NCI-H2227 (cell line): ENCODE measurements around the gene TLCD3B.

Experiments used
- DNase-seq: peaks from one replicate; lab custom pipeline; 2025; ENCODE audit not compliant: unreplicated experiment; lab: John Stamatoyannopoulos, UW

Gene TLCD3B

DNA sequence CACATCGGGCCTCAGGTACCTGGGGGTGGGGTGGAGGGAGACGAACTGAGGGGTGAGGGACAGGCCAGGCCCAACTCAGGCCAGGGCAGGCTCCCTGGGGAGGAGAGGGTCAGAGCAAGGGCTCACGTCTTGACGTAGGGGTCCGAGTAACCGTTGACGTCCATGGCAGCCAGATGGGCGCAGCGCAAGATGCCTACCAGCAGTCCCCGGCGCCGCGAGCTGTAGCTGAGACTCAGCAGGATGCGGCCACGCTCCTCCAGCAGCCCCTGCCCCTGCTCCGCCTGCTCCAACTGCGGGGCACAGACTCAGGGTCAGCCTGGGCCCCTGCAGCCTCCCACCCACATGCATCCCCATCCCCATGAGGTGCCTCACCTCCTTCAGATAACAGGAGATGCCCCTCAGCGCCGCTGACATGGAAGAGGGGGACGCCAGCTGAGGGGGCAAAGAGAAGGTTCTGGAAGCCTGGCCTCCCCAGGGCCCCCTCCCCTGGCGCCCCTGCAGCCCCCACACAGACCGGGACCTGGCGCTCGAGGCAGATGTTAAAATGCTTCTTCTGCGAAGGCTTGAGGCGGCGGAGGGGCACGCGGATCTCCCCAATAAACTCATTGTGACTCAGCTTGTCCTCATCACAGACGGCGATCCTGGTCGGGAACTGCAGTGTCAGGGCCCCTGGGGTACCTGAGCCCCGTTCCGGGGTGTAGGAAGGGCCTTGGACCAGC is 24.3 kb downstream of the TLCD3B start:
- no peak for DNase-seq

DNA sequence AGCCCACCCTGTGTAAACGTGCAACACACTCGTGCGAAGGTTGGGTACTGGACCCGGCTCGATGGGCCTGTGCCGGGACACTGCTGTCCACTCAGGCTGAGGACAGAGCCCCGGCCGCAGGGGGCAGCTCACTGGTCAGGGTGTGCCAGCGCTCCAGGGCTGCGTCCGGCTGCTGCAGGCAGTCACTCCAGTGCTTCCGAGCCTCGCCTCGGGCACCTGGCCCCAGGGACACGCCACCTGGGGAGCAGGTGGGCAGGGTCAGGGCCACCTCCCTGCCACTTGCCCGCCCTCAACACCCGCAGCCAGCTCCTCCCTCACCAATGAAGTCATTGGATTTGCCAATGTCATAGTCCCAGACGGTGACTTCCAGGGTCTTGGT is 25.0 kb downstream of the TLCD3B start:
- DNase-seq, result no peak

DNA sequence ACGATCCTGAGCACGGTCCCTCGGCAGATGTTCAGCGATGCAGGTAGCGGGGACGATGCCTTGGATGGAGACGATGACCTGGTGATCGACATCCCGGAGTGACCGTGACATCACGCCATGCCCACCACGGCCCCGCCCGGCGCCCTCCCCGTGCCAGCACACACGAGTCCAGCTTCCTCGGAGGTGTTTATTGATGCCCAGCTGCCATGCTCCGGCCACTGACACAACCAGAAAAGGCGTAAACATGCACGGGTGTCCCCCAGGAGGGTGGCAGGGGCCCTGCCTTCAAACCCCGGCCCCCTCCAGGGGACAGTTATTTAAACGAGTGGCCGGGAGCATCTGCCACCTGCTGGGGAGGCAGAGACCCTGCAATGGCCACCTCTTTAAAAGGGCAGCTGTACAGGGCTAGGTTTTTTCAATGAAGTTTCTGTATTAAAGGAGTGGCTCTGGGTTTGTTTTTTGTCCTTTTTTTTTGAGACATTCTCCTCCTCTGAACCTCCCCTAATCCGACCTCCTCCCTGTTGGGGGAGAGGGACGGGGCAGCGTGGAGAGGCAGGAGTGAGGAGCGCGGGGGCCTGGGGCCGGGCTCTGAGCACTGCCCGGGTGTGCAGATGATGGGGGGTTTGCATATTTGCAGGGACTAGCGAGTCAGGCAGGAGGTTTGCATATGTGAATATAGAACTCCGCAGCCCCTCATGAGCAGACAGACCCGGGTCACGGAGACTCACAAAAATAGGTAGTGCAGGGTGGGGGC is 25.6 kb downstream of the TLCD3B start:
- peak; percentile 69 for DNase-seq

GRCh38 chr16:30004811-30005242 is 26.2 kb downstream of the TLCD3B start:
- DNase-seq, result peak; percentile 59

GRCh38 chr16:30004424-30004776 is 26.7 kb downstream of the TLCD3B start:
- DNase-seq, result peak; percentile 59

- peak; percentile 49 for DNase-seq
Measured at GRCh38 chr16:30003670-30004423, 27.2 kb downstream of the TLCD3B start.

DNA sequence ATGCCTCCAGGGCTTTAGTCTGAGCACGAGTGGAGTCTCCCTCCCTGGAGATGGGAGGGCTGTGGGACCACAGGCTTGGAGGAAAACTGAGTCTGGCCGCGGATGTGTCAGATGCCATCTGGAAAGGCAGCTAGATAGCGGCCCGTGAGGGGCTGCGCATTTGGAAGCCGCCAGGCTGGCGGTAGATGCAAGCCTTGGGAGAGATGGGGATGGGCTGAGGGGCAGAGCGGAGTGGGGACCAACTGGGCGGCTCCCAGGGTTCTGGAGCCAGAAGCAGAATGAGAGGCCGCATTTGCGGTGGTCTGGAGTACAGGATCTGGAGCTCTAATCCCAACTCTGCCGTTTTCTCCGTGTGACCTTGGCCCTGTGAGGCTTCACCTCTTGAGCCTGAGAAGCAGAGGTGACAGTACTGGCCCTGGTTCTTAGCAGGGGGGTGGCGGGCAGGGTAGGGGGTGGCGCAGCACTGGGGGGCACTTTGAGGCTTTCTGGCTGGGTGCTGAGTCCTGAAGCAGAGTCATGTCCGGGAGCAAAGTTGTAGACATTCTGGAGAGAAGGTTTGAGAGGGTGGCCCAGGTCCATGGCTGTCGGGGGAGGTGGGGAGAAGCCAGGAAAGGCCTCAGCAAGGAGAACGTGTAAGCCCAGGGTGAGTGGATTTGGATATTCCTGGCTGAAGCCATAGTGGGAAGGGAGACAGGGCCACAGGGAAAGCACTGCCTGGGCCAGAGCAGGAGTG is 28.3 kb downstream of the TLCD3B start:
- DNase-seq, result no peak

- DNase-seq, result no peak
Measured at GRCh38 chr16:30000735-30001631, 30.1 kb downstream of the TLCD3B start.

DNA sequence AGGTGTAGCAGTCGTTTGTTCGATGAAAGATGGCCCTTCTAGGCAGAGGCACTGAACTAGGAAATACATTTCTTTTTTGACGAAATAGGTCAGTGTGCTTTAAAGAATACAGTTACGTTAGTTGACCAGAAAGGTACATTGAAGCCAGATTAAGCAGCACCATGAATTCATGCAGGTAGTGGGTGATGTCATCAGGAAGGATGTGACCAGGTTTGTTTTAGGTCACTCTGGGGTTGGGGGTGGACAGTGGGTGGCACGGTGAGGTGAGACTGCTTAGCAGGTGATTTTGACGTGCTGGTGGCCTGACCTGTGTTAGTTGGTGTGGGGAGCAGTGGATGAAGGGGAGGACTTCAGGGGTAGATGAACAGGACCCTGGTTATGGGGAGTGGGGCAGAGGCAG is 31.5 kb downstream of the TLCD3B start:
- DNase-seq, result no peak

GRCh38 chr16:29996766-29997250 is 34.3 kb downstream of the TLCD3B start:
- peak; percentile 44 for DNase-seq

GRCh38 chr16:29995911-29996765 is 34.9 kb downstream of the TLCD3B start, which contains the start of gene INO80E:
INO80E (plus strand) TSS chr16:29996241; CDS start chr16:29996311, 70 bp downstream.
- peak; percentile 99 for DNase-seq

DNA sequence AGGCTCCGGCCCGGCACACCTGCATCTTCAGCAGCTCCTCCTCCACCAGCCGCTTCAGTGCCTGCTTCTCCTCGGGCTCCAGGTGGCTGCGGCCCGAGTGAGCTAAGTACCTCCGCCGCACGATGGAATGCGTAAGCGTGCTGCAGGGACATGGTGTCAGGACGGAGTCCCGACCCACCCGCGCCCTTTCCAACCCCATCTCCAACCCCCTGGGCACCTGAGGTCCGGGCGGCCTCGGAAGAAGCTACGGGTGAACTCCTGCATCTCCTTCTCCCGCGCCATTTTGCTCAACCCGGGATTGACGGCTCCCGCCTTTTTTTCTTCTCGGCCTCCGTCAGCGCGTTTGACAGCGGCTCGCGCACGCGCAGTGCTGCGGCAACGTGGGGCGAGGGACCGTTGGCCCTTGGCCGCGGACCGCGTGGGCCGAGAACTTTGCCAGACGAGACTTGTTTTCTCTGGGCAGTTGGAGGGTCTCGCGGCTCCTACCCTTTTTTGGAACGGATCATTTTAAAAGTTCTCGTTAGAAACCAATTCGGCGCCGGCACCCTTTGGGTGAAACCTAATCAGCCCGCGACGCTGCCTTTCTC is 35.7 kb downstream of the TLCD3B start, which contains the start of gene HIRIP3:
Gene HIRIP3, minus strand, starts transcription at position 294 of the 587 bp plus-strand sequence. Its CDS starts 12 bp downstream, at position 282.
- DNase-seq, result peak; percentile 96

- DNase-seq, result peak; percentile 62
Measured at GRCh38 chr16:29994600-29995323, 36.3 kb downstream of the TLCD3B start.

- DNase-seq, result no peak
Measured at GRCh38 chr16:29993903-29994599, 37.0 kb downstream of the TLCD3B start.

DNA sequence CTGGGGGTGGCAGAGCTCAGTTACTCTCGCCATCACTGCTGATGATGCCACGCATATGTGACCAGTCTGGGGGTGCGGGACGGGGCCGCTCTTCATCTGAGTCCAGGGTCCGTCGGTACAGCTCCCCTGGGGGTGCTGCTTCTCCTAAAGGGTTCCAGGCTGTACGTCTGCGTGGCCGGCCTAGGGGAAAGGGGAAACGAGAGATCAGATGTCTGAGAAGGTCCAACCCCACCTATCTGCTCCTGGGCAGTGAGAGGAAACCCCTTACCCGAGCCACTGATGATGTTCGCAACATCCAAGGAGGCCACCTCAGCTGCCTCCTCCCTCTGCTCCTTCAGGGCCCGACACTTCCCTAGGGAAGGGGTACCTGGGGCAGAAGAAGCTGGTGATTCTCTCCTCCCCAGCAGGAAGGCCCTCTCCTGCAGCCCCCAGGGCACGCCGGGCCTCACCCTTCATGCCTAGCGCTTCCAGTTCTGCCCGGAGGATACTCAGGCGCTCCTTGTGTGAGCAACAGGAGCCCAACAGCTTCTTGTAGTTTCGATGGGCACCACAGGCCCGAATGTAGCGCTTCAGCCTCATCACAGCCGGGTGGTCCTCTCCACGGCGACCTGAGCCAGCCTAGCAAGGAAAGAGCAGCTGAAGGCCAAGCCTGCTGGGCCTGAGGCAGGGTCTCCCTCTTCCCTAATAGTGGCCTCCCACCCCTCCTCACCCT is 37.7 kb downstream of the TLCD3B start:
- DNase-seq, result no peak

DNA sequence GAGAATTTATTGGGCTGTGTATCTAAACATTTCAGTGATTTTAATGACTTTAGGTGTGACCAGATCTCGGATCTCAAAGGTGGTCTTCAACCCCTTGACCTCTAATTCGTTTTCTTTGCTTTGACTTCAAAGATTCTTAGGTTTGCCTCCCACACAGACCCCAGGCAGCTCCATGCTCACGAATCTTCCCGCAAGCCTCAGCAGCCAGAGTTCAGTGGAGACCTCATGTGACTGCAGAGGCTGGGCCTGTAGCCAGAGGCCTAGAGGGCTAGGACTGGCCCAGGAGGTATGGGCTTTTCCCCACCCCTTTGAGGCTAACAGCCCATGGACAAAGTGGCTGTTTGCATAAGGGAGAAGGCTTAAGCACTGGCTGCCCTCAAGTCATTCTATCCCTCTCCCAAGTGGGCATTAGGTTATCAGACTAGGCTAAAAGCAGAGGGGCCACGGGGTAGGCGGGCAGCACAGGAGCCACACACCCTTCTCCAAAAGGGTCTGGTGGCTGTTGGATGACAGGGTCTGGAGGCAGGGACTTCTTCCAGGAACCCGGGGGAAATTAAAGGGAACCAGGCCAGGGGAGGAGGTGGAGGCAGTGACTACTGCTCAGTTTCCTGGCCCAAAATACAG is 38.6 kb downstream of the TLCD3B start:
- no peak for DNase-seq
